Measurements from ENCODE around the gene CCDC97.

DNA sequence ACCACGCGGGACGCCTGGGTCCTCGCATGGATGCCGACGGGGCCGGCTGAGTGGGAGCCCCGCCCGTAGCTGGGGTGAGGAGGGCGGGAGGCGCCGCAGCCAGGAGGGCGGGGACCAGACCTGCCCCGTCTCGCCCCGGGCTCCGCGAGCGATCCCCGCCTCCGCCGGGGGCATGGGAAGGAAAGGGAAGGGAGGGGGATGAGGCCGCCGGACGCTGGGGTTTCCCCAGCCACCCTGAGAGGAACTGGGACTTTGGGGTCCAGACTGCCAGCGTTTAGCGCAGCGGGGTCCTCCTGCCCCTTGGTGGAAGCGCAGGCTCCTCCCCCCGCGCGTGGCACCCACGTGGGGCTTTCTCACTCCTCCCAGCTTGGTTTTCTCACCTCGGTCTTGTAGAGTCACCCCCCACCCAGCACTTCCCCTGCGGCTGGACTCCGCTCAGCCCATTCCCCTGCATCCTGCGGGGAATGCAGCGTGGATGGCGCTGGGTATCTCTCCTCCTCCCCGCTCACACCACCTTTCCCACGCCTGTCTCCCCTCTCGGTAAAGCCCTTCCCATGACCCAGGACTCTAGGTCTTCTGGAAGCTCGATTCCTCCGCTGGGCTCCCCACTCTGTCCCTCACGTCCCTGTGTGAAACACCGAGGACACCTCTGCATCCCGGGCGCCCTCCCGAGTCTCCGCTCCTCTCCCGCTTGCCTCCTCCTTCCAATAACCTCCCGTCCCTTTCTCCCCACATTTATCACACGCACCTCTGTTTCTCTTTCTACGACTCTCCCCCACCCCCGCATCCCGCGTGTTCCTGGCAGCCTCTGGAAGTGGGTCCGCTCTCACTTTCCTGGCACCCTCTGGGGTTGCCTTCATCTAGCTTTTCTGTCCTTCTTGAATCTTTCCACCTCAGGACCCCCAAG is 41.6 kb downstream of the CCDC97 start:
- TF ChIP-seq, protein P1, sequence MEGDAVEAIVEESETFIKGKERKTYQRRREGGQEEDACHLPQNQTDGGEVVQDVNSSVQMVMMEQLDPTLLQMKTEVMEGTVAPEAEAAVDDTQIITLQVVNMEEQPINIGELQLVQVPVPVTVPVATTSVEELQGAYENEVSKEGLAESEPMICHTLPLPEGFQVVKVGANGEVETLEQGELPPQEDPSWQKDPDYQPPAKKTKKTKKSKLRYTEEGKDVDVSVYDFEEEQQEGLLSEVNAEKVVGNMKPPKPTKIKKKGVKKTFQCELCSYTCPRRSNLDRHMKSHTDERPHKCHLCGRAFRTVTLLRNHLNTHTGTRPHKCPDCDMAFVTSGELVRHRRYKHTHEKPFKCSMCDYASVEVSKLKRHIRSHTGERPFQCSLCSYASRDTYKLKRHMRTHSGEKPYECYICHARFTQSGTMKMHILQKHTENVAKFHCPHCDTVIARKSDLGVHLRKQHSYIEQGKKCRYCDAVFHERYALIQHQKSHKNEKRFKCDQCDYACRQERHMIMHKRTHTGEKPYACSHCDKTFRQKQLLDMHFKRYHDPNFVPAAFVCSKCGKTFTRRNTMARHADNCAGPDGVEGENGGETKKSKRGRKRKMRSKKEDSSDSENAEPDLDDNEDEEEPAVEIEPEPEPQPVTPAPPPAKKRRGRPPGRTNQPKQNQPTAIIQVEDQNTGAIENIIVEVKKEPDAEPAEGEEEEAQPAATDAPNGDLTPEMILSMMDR (IDR thresholded peaks at IDR 0.05; ENCODE audit: low read length): no peak
- TF ChIP-seq EZH2 (optimal IDR thresholded peaks at IDR 0.05; ENCODE audit: low read depth, low read length): no peak
- TF ChIP-seq EZH2phosphoT487 (IDR thresholded peaks at IDR 0.05; ENCODE audit: low read length): no peak
